SU-DHL-6 (cell line): ENCODE data around the gene SIK3.

Experiments
- EZH2phosphoT487 ChIP-seq: fragments of 200-600 bp; sonication (generic), shearing (Covaris generic); conservative IDR thresholded peaks from 2 replicates; pipeline ENCODE4 v1.6.1; 2018; ENCODE audit warnings: mild to moderate bottlenecking, antibody characterized with exemption, low read length, moderate library complexity, mixed read lengths
- TF ChIP-seq, protein P1 (sequence below): fragments of 200-600 bp; sonication (generic); IDR thresholded peaks from one replicate; pipeline ENCODE4 v1.5.1; 2017; ENCODE audit warnings: antibody characterized with exemption, mild to moderate bottlenecking, low read length, moderate library complexity; ENCODE audit not compliant: insufficient read depth, poor library complexity, severe bottlenecking

DNA sequence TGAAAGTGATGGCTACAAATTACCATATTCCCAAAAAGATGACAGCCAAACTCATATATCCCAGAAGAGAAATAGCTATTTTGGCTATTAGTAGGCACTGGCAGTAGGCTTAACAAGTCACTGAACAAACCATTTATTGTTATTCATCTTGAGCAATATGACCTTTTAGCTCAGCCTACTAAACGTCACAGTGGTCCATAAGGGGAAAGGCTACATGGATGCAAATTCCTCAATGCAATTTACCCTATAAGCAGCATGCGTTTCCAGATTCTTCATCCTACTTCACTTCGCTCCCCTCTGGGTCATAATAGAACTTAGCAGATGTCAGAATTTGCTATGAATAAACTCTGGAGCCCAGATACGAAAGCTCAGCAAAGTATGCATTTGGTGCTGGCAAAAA is 114.0 kb downstream of the SIK3 start:
- TF ChIP-seq, protein P1, sequence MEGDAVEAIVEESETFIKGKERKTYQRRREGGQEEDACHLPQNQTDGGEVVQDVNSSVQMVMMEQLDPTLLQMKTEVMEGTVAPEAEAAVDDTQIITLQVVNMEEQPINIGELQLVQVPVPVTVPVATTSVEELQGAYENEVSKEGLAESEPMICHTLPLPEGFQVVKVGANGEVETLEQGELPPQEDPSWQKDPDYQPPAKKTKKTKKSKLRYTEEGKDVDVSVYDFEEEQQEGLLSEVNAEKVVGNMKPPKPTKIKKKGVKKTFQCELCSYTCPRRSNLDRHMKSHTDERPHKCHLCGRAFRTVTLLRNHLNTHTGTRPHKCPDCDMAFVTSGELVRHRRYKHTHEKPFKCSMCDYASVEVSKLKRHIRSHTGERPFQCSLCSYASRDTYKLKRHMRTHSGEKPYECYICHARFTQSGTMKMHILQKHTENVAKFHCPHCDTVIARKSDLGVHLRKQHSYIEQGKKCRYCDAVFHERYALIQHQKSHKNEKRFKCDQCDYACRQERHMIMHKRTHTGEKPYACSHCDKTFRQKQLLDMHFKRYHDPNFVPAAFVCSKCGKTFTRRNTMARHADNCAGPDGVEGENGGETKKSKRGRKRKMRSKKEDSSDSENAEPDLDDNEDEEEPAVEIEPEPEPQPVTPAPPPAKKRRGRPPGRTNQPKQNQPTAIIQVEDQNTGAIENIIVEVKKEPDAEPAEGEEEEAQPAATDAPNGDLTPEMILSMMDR: no peak
- no peak for TF ChIP-seq EZH2phosphoT487
